Adrenal gland (tissue), 12 donors: ENCODE measurements around the gene RGPD8. TPM values are rescaled to one million over a fixed set of nuclear protein-coding genes. Genes with fewer than 3 reads are reported as not detected.
"Not testable (repeated sequence)": the region's sequence is repeated elsewhere in the genome, so short reads cannot be mapped to it uniquely, and the experiment has no call there.

ENCODE experiments used
- DNase-seq, 7 donors: peaks; one replicate each; pipeline ENCODE4 v3.0.0-alpha.2; 2019 to 2020
- H3K27ac ChIP-seq, 5 donors: fragments of 200-600 bp; sonication (generic) in 4 of 5; 1 replicate in 3 of 5; 2 replicates in 2 of 5; pipeline versions ENCODE4 v1.5.1 to v1.8.0; 2016 to 2020; ENCODE audit warnings: mild to moderate bottlenecking in 1 of 5
- H3K27me3 ChIP-seq: fragments of 200-600 bp; 2 replicates; pipeline ENCODE4 v1.8.0; 2021
- H3K36me3 ChIP-seq, 2 donors: fragments of 200-600 bp; replicated peaks in 1 of 2; 1 replicate in 1 of 2; 2 replicates in 1 of 2; pipeline versions ENCODE4 v1.5.1 to v1.8.0; 2018 to 2022
- H3K4me1 ChIP-seq, 2 donors: fragments of 200-600 bp; replicated peaks in 1 of 2; 1 replicate in 1 of 2; 2 replicates in 1 of 2; pipeline versions ENCODE4 v1.5.1 to v1.8.0; 2018 to 2021
- H3K4me3 ChIP-seq, 4 donors: fragments of 200-600 bp; sonication (generic) in 3 of 4; one replicate each; pipeline ENCODE4 v1.5.1; 2016 to 2018
- H3K9me3 ChIP-seq, 3 donors: fragments of 200-600 bp; sonication (generic) in 1 of 3; replicated peaks in 1 of 3; 1 replicate in 2 of 3; 2 replicates in 1 of 3; pipeline versions ENCODE4 v1.5.1 to v1.8.0; 2016 to 2021
- POLR2A ChIP-seq, 2 donors: fragments of 450-650 bp; IDR thresholded peaks; one replicate each; pipeline ENCODE4 v1.6.1; 2017; ENCODE audit warnings: antibody characterized with exemption in 2 of 2, mild to moderate bottlenecking in 2 of 2, moderate library complexity in 1 of 2
- WGBS, 4 donors: extraction: QIAGEN DNeasy Blood & Tissue Kit in 2 of 4; methylation state at CpG; one replicate each; pipeline versions ENCODE4 v1.1.5 to v1.1.7; 2013 to 2017; 5-methylcytosine and 5-hydroxymethylcytosine counted together
- intact Hi-C, 2 donors: fragments of 100-400 bp; cut with DNase I; formaldehyde crosslinking; loops; one replicate each; pipeline versions ENCODE4 v1.14.1 to v1.15.0; 2022 to 2023
- polyA plus RNA-seq, 3 donors: library from polyadenylated mRNA; stranded (reverse); fragments of 200-250 nt in 2 of 3; fragments of 350-450 nt in 1 of 3; fragmentation: Illumina TruSeq in 1 of 3; extraction: RNeasy Lipid Tissue Mini Kit (QIAGEN cat#74804) in 1 of 3; gene quantifications; one replicate each; pipeline ENCODE4 v1.2.3, GENCODE V29; 2013 to 2014
- total RNA-seq, 9 donors: library from RNA; depleted of rRNA in 4 of 9; stranded (reverse); fragments of >200 nt in 4 of 9; fragments of 120-200 nt in 1 of 9; fragmentation: NEBNext Ultra II Directional in 1 of 9; extraction: Animal tissue kit (Norgen Biotek cat#: 25700) in 1 of 9; gene quantifications; one replicate each; pipeline versions ENCODE4 v1.1.0 to v1.2.4, GENCODE V29; 2013 to 2023
- TF ChIP-seq, protein P1 (sequence below), 6 experiments: fragments of 450-650 bp in 4 of 6; fragments of 200-600 bp in 2 of 6; sonication (generic) in 1 of 6; IDR thresholded peaks; 1 replicate in 5 of 6; 2 replicates in 1 of 6; pipeline versions ENCODE4 v1.5.1 to v1.8.0; 2016 to 2021; ENCODE audit warnings: antibody characterized with exemption in 6 of 6, mild to moderate bottlenecking in 2 of 6, moderate library complexity in 1 of 6
- donor health status: healthy with polysubstance abuse.
- donor health status: Bipolar disorder and iron deficiency.
- donor health status: DM: yes; HTN: yes; CAD: no.
- donor health status: DM: no; HTN: no; CAD: no.
- donor health status: DM: no; HTN: no; CAD: no.
- donor health status: DM: yes; HTN: yes; CAD: no.

RGPD8 gene
- total and polyA plus RNA-seq, 12 donors: 0.44 to 23.6 (median 10.9) TPM

GRCh38 chr2:112352809-112353603 is 80.4 kb downstream of the RGPD8 start:
- 91 to 95% (median 94%) methylated on average over 6 to 15 of the region's 25 CpGs for WGBS, 4 donors
- H3K27ac ChIP-seq, H3K9me3 ChIP-seq, H3K4me3 ChIP-seq, H3K4me1 ChIP-seq, H3K27me3 ChIP-seq, intact Hi-C loops, DNase-seq, H3K36me3 ChIP-seq: not testable (repeated sequence)

- H3K4me3 ChIP-seq, intact Hi-C loops, H3K9me3 ChIP-seq, DNase-seq, H3K27me3 ChIP-seq, H3K4me1 ChIP-seq, H3K36me3 ChIP-seq, H3K27ac ChIP-seq: not testable (repeated sequence)
- 76 to 89% (median 83%) methylated on average over 2 of the region's 2 CpGs for WGBS, 4 donors
These were observed 81.2 kb downstream of the RGPD8 start for GRCh38 chr2:112352292-112352691.

GRCh38 chr2:112345030-112346027 is 88.1 kb downstream of the RGPD8 start:
- no peaks in the 10 kb centered on the region for H3K9me3 ChIP-seq
- no peaks in the 10 kb centered on the region for H3K4me1 ChIP-seq
- H3K27me3 ChIP-seq: no peaks in the 10 kb centered on the region
- H3K27ac ChIP-seq: no peak overlapping the region
- no peaks in the 10 kb centered on the region for H3K36me3 ChIP-seq
- WGBS, 4 donors: 89 to 91% (median 91%) methylated on average over 30 of the region's 30 CpGs
- TF ChIP-seq, protein P1, sequence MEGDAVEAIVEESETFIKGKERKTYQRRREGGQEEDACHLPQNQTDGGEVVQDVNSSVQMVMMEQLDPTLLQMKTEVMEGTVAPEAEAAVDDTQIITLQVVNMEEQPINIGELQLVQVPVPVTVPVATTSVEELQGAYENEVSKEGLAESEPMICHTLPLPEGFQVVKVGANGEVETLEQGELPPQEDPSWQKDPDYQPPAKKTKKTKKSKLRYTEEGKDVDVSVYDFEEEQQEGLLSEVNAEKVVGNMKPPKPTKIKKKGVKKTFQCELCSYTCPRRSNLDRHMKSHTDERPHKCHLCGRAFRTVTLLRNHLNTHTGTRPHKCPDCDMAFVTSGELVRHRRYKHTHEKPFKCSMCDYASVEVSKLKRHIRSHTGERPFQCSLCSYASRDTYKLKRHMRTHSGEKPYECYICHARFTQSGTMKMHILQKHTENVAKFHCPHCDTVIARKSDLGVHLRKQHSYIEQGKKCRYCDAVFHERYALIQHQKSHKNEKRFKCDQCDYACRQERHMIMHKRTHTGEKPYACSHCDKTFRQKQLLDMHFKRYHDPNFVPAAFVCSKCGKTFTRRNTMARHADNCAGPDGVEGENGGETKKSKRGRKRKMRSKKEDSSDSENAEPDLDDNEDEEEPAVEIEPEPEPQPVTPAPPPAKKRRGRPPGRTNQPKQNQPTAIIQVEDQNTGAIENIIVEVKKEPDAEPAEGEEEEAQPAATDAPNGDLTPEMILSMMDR (IDR thresholded peaks at IDR 0.05): no peak
- no peak for TF ChIP-seq POLR2A (IDR thresholded peaks at IDR 0.05)
- intact Hi-C loops: no loop called here
- H3K4me3 ChIP-seq: no peak overlapping the region
- no peak for DNase-seq

DNA sequence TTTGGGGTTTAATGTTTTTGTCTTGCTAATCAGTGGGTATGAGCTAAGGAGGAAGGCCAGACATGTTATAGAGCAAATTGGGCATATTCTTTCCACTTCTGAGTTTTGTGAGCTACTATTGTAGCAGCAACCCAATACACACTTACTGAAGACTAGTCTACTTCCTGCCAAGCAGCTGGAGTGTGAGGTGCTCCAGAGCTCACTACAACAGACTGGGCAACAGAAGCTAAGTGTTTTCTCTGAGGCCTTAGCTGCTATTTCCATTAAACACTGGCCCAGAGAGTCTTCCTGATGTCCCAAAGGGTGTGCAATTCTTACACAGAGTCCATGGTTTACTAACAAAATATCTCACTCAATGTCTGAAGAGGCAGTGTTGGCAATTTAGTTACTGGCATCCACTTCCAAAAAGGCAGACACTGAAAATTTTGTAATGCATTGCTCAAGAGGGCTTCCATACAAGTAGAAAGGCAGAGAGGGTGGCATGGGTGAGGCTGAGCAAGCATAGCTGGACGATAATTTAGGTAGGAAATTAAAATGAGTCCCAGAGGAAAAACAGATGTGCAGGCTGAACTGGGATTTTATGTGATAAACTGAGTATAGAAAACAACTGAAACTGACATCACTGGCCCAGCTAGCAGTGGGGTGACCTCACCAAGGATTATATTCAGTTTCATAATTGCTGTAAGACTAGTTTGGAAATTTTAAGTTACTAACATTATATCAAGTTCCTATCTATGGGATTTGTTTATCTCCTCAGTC is 89.4 kb downstream of the RGPD8 start:
- H3K36me3 ChIP-seq: no peaks in the 10 kb centered on the region
- no peak overlapping the region for H3K27ac ChIP-seq

More for the DNA sequence above, 89.4 kb downstream of the RGPD8 start:
- TF ChIP-seq, protein P1 (IDR thresholded peaks at IDR 0.05): no peak
- no peak for TF ChIP-seq POLR2A (IDR thresholded peaks at IDR 0.05)
- Histone ChIP-seq H3K4me3 (no peak overlapping the region), H3K9me3 (no peaks in the 10 kb centered on the region), H3K4me1 (no peaks in the 10 kb centered on the region), H3K27me3 (no peaks in the 10 kb centered on the region)
- DNase-seq: no peak
- 65 to 81% (median 78%) methylated on average over 1 of the region's 1 CpG for WGBS, 4 donors
- intact Hi-C loops: no loop called here
